Measurements from ENCODE around the gene SLFN14.

DNA sequence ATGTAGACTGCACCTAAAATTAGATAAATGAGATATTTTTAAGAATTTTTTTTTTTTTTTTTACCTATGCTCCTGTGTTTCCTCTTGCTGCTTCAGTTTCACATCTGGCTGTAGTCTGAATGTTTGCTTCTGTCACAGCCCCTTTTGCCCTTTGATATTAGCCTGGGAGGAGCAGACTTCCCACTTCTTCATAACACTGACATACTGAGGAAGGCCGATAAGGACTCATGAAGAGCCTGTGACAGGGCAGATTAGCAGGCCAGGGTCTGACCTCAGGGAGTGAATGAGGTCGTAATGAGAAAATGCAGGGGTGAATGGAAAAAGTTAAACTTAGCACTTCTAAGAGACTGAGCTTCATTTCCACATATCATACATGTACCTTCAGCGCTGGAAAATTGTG is at the start of gene SLFN14:
- TF ChIP-seq, protein P1, sequence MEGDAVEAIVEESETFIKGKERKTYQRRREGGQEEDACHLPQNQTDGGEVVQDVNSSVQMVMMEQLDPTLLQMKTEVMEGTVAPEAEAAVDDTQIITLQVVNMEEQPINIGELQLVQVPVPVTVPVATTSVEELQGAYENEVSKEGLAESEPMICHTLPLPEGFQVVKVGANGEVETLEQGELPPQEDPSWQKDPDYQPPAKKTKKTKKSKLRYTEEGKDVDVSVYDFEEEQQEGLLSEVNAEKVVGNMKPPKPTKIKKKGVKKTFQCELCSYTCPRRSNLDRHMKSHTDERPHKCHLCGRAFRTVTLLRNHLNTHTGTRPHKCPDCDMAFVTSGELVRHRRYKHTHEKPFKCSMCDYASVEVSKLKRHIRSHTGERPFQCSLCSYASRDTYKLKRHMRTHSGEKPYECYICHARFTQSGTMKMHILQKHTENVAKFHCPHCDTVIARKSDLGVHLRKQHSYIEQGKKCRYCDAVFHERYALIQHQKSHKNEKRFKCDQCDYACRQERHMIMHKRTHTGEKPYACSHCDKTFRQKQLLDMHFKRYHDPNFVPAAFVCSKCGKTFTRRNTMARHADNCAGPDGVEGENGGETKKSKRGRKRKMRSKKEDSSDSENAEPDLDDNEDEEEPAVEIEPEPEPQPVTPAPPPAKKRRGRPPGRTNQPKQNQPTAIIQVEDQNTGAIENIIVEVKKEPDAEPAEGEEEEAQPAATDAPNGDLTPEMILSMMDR (IDR thresholded peaks at IDR 0.05) = no peak
- no peak for TF ChIP-seq EP300 (IDR thresholded peaks at IDR 0.05)
